Common myeloid progenitor, CD34-positive (primary cell): ENCODE results near the gene DIP2C.
"Not testable (repeated sequence)": the region's sequence is repeated elsewhere in the genome, so short reads cannot be mapped to it uniquely, and the experiment has no call there.

Experiments used
- CTCF ChIA-PET: fragments of 350-600 bp; sonication (Branson Sonifier 250); formaldehyde crosslinking; loops from one replicate; lab custom pipeline; 2021; ENCODE audit warnings: antibody characterized with exemption; lab: Charles Lee
- POLR2A ChIA-PET: fragments of 350-600 bp; sonication (Branson Sonifier 250); formaldehyde crosslinking; loops from one replicate; lab custom pipeline; 2021; ENCODE audit warnings: antibody characterized with exemption; lab: Charles Lee
- DNase-seq, 3 donors: peaks; one replicate each; pipeline versions ENCODE4 v3.0.0 to v3.0.0-alpha.2; 2013
- H3K27ac ChIP-seq, 2 experiments: 1 replicate in 1 of 2; 2 replicates in 1 of 2; pipeline ENCODE4 v1.7.0; 2013; ENCODE audit warnings: inconsistent platforms in 2 of 2, low read length in 2 of 2, mild to moderate bottlenecking in 2 of 2, low read depth in 1 of 2, moderate library complexity in 1 of 2; ENCODE audit not compliant: severe bottlenecking in 2 of 2, insufficient read depth in 1 of 2, poor library complexity in 1 of 2
- H3K27me3 ChIP-seq, 5 experiments: replicated peaks in 2 of 5; 1 replicate in 3 of 5; 2 replicates in 2 of 5; pipeline versions ENCODE4 v1.6.1 to v1.7.0; 2013; ENCODE audit warnings: low read length in 4 of 5, mild to moderate bottlenecking in 2 of 5, moderate library complexity in 2 of 5, inconsistent platforms in 1 of 5; ENCODE audit not compliant: insufficient read depth in 5 of 5, control insufficient read depth in 4 of 5
- H3K36me3 ChIP-seq, 4 experiments: 1 replicate in 2 of 4; 2 replicates in 2 of 4; pipeline versions ENCODE4 v1.6.1 to v1.7.0; 2013; ENCODE audit warnings: low read length in 3 of 4, control low read depth in 1 of 4, mild to moderate bottlenecking in 1 of 4; ENCODE audit not compliant: control insufficient read depth in 4 of 4, insufficient read depth in 4 of 4
- H3K4me1 ChIP-seq, 4 experiments: 1 replicate in 3 of 4; 2 replicates in 1 of 4; pipeline versions ENCODE4 v1.6.1 to v1.7.1; 2013; ENCODE audit warnings: low read length in 3 of 4, mild to moderate bottlenecking in 3 of 4, control low read depth in 1 of 4, inconsistent platforms in 1 of 4, moderate library complexity in 1 of 4; ENCODE audit not compliant: control insufficient read depth in 4 of 4, insufficient read depth in 4 of 4; ENCODE audit errors: control extremely low read depth in 1 of 4
- H3K4me3 ChIP-seq, 7 experiments: 1 replicate in 4 of 7; 2 replicates in 3 of 7; pipeline versions ENCODE4 v1.5.1 to v1.7.0; 2013; ENCODE audit warnings: mild to moderate bottlenecking in 7 of 7, low read length in 6 of 7, moderate library complexity in 6 of 7, inconsistent platforms in 2 of 7, low read depth in 2 of 7, control low read depth in 1 of 7; ENCODE audit not compliant: insufficient read depth in 4 of 7, control insufficient read depth in 1 of 7; ENCODE audit errors: extremely low read depth in 1 of 7
- H3K9me3 ChIP-seq, 5 experiments: 1 replicate in 4 of 5; 2 replicates in 1 of 5; pipeline versions ENCODE4 v1.6.1 to v1.7.1; 2013; ENCODE audit warnings: low read length in 4 of 5, mild to moderate bottlenecking in 2 of 5, inconsistent platforms in 1 of 5, low read depth in 1 of 5, moderate library complexity in 1 of 5; ENCODE audit not compliant: control insufficient read depth in 4 of 5, insufficient read depth in 2 of 5; ENCODE audit errors: control extremely low read depth in 1 of 5
- WGBS: methylation state at CpG from one replicate; pipeline ENCODE4 v1.1.5; 2013; ENCODE audit not compliant: insufficient coverage; 5-methylcytosine and 5-hydroxymethylcytosine counted together

DIP2C gene

DNA sequence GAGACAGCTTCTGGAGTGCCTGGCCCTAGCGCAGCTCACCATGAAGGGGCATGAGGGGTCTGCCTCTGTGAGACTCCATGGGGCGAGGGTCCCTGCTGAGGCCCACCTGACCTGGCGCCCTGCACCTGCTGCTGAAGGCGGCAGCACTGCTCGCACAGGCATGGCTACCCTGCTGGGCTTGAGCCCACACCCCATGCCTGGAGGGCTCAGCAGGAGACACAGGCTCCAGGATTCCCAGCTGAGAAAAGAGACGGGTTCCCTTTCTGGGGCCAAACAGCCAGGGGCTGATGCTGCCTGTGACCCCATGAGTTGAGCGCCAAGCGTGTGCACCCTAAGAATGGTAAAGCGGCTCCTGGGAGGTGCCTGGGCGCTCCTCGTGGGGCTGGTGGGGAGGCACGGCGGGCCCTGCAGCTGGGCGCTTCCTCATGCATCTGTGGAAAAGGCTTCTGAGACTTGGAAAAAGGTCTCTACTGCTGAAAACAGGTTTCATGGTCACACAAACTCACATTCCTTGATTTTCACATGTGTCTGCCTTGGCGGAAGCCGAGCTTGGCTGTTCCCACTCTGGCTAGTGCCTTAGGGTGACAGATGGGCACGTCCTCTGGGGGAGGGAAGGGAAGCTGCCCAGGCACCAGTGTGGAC lies 320.8 kb downstream of the DIP2C start:
- Histone ChIP-seq H3K9me3 (no peaks in the 10 kb centered on the region), H3K4me3 (no peak overlapping the region), H3K27ac (no peak overlapping the region), H3K4me1 (no peaks in the 10 kb centered on the region), H3K27me3 (peaks cover 0 to 3% (median 0%) of the 10 kb centered on the region in 5 experiments), H3K36me3 (no peaks in the 10 kb centered on the region)
- WGBS, result 98% methylated on average over 15 of the region's 17 CpGs
- ChIA-PET POLR2A (no interaction called here), CTCF (interaction anchor here (1.1 kb wide), 1 partner anchor 17 kb away, joined by 3 read pairs; no protein-coding TSS in a partner anchor)
- no peak for DNase-seq

DNA sequence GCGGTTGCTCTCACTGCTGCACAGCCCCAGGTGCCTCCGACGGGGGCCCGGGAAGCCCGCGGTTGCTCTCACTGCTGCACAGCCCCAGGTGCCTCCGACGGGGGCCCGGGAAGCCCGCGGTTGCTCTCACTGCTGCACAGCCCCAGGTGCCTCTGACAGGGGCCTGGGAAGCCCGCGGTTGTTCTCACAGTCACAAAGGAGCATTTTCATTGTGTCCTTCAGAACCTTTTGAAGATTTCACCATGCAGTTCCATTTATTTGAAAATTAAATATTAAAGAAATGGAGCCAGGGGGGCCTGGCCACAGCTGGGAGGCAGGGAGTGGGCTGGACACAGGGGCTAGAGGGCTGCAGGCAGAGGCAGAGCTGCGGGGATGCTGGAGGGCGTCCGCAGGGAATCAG lies 321.4 kb downstream of the DIP2C start:
- POLR2A ChIA-PET, result not testable (repeated sequence)
- WGBS, result 100% methylated on average over 6 of the region's 16 CpGs

DNA sequence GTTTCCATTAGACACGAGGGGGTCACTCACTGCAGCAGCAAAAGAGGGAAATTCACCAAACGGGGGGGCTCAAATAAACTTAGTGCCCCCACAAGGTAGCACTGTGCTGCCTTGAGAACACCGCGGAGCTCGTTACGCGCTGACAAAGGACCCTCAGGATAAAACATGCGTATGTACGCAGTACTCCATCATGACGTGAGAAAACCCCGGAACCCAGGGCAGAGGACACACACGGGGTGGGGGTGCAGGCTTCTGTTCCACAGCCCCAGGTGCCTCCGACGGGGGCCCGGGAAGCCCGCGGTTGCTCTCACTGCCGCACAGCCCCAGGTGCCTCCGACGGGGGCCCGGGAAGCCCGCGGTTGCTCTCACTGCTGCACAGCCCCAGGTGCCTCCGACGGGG lies 321.8 kb downstream of the DIP2C start:
- no peaks in the 10 kb centered on the region for H3K36me3 ChIP-seq
- CTCF ChIA-PET, result no interaction called here

More for the DNA sequence above, 321.4 kb downstream of the DIP2C start:
- CTCF ChIA-PET, H3K36me3 ChIP-seq, DNase-seq, H3K4me1 ChIP-seq, H3K4me3 ChIP-seq, H3K27ac ChIP-seq, H3K9me3 ChIP-seq, H3K27me3 ChIP-seq: not testable (repeated sequence)

DNA sequence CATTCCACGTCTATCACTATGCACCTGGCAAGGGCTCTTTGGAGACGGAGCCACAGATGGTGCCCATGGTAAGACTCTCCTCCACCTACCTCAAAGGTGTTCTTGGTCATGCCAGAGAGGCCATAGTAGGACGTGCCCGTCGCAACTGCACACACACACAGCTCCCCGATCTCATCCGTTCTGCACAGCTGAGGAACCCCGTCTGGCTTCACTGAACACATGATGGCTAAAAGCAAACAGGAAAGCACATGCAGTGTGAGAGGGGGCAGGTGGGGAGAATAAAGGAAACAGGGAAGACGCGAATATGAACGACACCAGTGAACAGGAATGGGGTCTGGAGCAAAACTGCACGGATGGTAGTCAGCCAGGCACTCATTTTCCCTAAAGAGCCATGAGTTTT lies 323.3 kb downstream of the DIP2C start:
- CTCF ChIA-PET, result no interaction called here
- 96% methylated on average over 11 of the region's 12 CpGs for WGBS
- no peaks in the 10 kb centered on the region for H3K36me3 ChIP-seq

More for the DNA sequence above, 321.8 kb downstream of the DIP2C start:
- DNase-seq, result no peak
- H3K27me3 ChIP-seq, result peaks cover 0 to 3% (median 0%) of the 10 kb centered on the region in 5 experiments
- 95% methylated on average over 12 of the region's 25 CpGs for WGBS
- POLR2A ChIA-PET, result no interaction called here
- H3K27ac ChIP-seq, result no peak overlapping the region
- H3K4me3 ChIP-seq, result no peak overlapping the region
- H3K4me1 ChIP-seq, result no peaks in the 10 kb centered on the region
- H3K9me3 ChIP-seq, result no peaks in the 10 kb centered on the region

DNA sequence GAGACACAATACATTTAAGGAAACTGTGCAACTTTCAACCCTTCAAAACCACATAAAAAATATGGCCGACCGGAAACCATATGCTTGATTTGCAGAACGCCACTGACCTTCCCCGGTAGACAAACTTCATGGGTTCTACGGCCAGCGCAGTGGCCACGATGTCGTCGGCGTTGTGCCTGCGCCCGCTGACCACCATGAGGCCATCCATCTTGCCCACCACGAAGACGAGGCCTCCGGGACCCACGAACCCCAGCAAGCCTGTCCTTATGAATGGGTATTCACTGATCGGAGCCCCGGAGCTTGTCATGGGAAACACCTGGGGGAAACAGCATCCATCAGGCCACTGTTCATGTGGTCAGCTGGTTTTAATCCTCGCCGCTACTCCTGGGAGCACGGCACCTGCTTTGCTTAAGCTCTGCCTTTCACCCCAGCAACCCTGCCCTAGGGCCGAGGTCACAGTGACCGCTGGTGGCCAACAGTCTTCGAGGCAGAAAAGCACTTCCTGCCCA lies 325.1 kb downstream of the DIP2C start:
- POLR2A ChIA-PET, result no interaction called here
- no peaks in the 10 kb centered on the region for H3K36me3 ChIP-seq

More for the DNA sequence above, 323.3 kb downstream of the DIP2C start:
- Histone ChIP-seq H3K4me3 (no peak overlapping the region), H3K27ac (no peak overlapping the region), H3K4me1 (no peaks in the 10 kb centered on the region), H3K27me3 (peaks cover 0 to 5% (median 2%) of the 10 kb centered on the region in 5 experiments), H3K9me3 (no peaks in the 10 kb centered on the region)
- POLR2A ChIA-PET, result no interaction called here
- DNase-seq, result no peak

DNA sequence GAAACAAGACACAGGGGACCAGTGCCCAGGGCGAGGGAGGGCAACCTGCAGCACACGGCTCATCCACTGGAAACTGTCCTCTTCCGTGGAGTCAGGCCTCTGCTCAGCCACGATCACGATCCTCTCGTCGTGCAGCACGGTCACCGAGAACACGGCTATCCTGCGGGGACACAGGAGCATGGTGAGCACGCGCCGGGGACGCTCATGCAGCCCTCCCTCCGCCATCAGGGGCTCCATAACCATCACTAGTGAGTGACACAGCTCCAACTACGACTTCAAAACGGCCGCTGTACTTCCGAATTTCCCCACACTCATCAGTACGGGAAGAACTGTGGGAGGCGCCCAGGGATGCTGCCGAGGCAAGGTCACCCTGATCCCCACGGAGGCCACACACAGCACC lies 326.3 kb downstream of the DIP2C start:
- peaks cover 0 to 6% (median 0%) of the 10 kb centered on the region in 5 experiments for H3K27me3 ChIP-seq
- 97% methylated on average over 23 of the region's 24 CpGs for WGBS
- H3K27ac ChIP-seq, result no peak overlapping the region
- POLR2A ChIA-PET, result no interaction called here
- no peaks in the 10 kb centered on the region for H3K4me1 ChIP-seq
- no peak for DNase-seq
- CTCF ChIA-PET, result no interaction called here
- H3K9me3 ChIP-seq, result no peaks in the 10 kb centered on the region
- H3K36me3 ChIP-seq, result no peaks in the 10 kb centered on the region
- no peak overlapping the region for H3K4me3 ChIP-seq

More for the DNA sequence above, 325.1 kb downstream of the DIP2C start:
- no peak for DNase-seq
- no peaks in the 10 kb centered on the region for H3K9me3 ChIP-seq
- no peaks in the 10 kb centered on the region for H3K4me1 ChIP-seq
- WGBS, result 98% methylated on average over 22 of the region's 24 CpGs
- no peak overlapping the region for H3K4me3 ChIP-seq
- H3K27me3 ChIP-seq, result peaks cover 0 to 6% (median 2%) of the 10 kb centered on the region in 5 experiments
- no peak overlapping the region for H3K27ac ChIP-seq
- CTCF ChIA-PET, result no interaction called here

DNA sequence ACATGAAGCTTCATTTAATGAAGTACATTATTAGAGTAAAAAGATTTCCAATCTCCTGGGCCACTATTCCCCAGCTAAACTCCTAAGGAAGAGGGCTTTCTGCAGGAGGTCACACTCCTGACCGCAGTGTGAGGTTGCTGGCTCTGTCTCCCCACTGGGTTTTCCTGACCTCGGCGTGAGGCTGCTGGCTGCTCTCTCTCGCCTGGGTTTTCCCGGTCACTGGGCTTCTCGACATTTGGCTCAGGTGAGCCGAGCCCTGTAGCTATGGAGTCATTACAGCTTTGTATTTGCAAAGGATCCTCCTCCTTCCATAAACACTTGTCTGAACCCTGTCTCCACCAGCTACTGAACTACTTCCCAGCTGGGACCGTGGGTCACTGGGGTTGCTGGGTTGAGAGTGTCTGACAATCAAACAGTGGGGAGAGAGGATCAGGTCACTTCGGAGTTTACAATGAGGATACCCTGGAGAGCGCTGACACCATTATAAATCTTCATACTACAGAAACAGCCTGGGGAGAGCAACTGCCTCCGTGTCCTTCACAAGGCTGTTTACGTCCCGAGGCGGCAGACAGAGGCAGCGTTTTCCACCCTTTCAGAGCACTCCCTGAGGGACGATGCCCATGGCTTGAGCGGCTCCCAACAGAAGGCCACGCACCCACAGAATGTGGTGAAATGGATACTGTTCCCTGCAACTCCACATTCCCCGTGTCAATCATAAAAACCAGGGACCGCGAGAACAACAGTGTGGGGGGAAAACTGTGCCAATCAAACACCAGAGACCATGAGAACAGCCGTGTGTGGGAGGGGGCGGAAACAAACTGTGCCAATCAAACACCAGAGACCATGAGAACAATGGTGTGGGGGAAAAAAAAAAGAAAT lies 328.0 kb downstream of the DIP2C start:
- DNase-seq, result no peak
- POLR2A ChIA-PET, result no interaction called here
- H3K4me1 ChIP-seq, result no peaks in the 10 kb centered on the region
- H3K27me3 ChIP-seq, result peaks cover 0 to 6% (median 0%) of the 10 kb centered on the region in 5 experiments
- 94% methylated on average over 22 of the region's 23 CpGs for whole genome bisulfite sequencing
- H3K9me3 ChIP-seq, result no peaks in the 10 kb centered on the region
- CTCF ChIA-PET, result no interaction called here
- no peaks in the 10 kb centered on the region for H3K36me3 ChIP-seq
- no peak overlapping the region for H3K27ac ChIP-seq
- no peak overlapping the region for H3K4me3 ChIP-seq
